Measurements from ENCODE around the gene OR2T33.
"Not testable (repeated sequence)": the region's sequence is repeated elsewhere in the genome, so short reads cannot be mapped to it uniquely, and the experiment has no call there.

The OR2T33 gene

GRCh38 chr1:248288391-248288790 lies 10.6 kb upstream of the OR2T33 start:
- TF ChIP-seq CTCF (IDR thresholded peaks at IDR 0.05; ENCODE audit: insufficient read depth, low read length, missing control alignments) = no peak
- CTCF ChIA-PET = no interaction called here
- no peak for DNase-seq (ENCODE audit: low read depth, low spot score)
- POLR2A ChIA-PET = no interaction called here
- no peak overlapping the region for H3K4me3 ChIP-seq (ENCODE audit: low read depth, low read length)

- CTCF ChIA-PET; H3K4me3 ChIP-seq (ENCODE audit: low read depth, low read length); DNase-seq (ENCODE audit: low read depth, low spot score); POLR2A ChIA-PET: not testable (repeated sequence)
Observed at GRCh38 chr1:248273225-248273624, 4.6 kb downstream of the OR2T33 start.

- H3K4me3 ChIP-seq (ENCODE audit: low read depth, low read length) = no peak overlapping the region
- POLR2A ChIA-PET = no interaction called here
- CTCF ChIA-PET = no interaction called here
- no peak for TF ChIP-seq CTCF (IDR thresholded peaks at IDR 0.05; ENCODE audit: insufficient read depth, low read length, missing control alignments)
- no peak for DNase-seq (ENCODE audit: low read depth, low spot score)
Observed at GRCh38 chr1:248268178-248268577, 9.6 kb downstream of the OR2T33 start.

- H3K4me3 ChIP-seq (ENCODE audit: low read depth, low read length); DNase-seq (ENCODE audit: low read depth, low spot score); CTCF ChIA-PET; POLR2A ChIA-PET: not testable (repeated sequence)
Observed at GRCh38 chr1:248259309-248259708, 18.5 kb downstream of the OR2T33 start.

- ChIA-PET POLR2A (no interaction called here), CTCF (interaction anchor here (1.1 kb wide), 1 partner anchor 561 kb away, joined by 4 read pairs; no protein-coding TSS in a partner anchor)
- no peak overlapping the region for H3K4me3 ChIP-seq (ENCODE audit: low read depth, low read length)
- TF ChIP-seq CTCF (IDR thresholded peaks at IDR 0.05; ENCODE audit: insufficient read depth, low read length, missing control alignments) = no peak
- DNase-seq (ENCODE audit: low read depth, low spot score) = no peak
Observed at GRCh38 chr1:248243204-248243603, 34.6 kb downstream of the OR2T33 start.

GRCh38 chr1:248239478-248239877 lies 38.3 kb downstream of the OR2T33 start:
- no peak for TF ChIP-seq CTCF (IDR thresholded peaks at IDR 0.05; ENCODE audit: insufficient read depth, low read length, missing control alignments)
- no peak for DNase-seq (ENCODE audit: low read depth, low spot score)
- CTCF ChIA-PET = no interaction called here
- POLR2A ChIA-PET = no interaction called here
- no peak overlapping the region for H3K4me3 ChIP-seq (ENCODE audit: low read depth, low read length)

- TF ChIP-seq CTCF (IDR thresholded peaks at IDR 0.05; ENCODE audit: insufficient read depth, low read length, missing control alignments) = no peak
- CTCF ChIA-PET = no interaction called here
- no peak within 1 kb of the TSS for H3K4me3 ChIP-seq (ENCODE audit: low read depth, low read length)
- DNase-seq (ENCODE audit: low read depth, low spot score) = no peak
- POLR2A ChIA-PET = no interaction called here
Observed at GRCh38 chr1:248231117-248231516, 46.7 kb downstream of the OR2T33 start, which contains the start of gene OR2M4. Gene OR2M4 (plus strand): TSS chr1:248231417. CDS start chr1:248238929, 7,512 bp downstream.
